ENCODE measurements around the gene ZNF319.

DNA sequence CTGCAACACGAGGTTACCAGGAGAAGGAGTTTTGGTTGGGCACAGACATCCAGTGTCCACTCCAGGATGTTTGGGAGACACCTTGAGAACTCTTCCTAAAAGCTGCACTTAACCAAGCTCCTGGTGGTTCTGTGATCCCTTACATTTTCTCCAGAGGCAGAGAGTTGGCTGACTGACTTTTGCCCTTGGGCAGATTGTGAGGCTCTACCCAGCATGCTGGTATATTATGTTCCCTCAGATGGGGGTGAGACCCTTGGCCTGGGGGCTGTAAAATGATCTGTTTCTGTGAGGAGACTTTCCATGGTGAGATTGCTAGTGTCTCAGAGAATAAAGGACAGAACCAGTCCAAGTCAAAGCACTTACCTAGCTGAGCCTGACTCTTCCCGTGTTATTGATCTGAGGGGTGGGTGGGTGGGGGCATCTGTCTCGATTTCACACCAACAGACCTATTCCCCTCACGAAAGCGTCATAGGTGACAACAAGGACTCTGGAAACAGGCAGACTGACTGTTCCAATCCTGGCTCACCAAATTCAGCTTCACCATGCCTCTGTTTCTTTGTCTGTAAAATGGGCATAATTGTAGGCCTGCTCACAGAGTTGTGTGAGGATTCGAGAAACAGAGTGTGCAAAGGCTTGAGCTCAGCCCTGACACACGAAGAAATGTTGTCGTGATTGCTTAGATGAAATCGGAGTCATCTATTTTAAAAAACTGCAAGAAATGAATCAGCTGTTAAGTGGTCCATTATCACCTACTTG, 12.9 kb upstream of the ZNF319 start:
- no peak for TF ChIP-seq CTCF (IDR thresholded peaks at IDR 0.05; ENCODE audit: poor library complexity, severe bottlenecking)
- TF ChIP-seq SMC3 (conservative IDR thresholded peaks at IDR 0.05; ENCODE audit: poor library complexity), result no peak
- TF ChIP-seq TAF1 (IDR thresholded peaks at IDR 0.05; ENCODE audit: low read depth), result no peak
- no peak for TF ChIP-seq POLR2AphosphoS5 (IDR thresholded peaks at IDR 0.05)
- no peak for TF ChIP-seq REST (IDR thresholded peaks at IDR 0.05; ENCODE audit: borderline replicate concordance)
- no peak for TF ChIP-seq EP300 (conservative IDR thresholded peaks at IDR 0.05; ENCODE audit: poor library complexity, severe bottlenecking)

Measured in neural cell (in vitro differentiated cells).